Skin epidermis (tissue), 12 donors: ENCODE results near the gene PHLDA1.

ENCODE experiments used
- H3K27ac ChIP-seq, 21 experiments: fragments of 200-600 bp; sonication (generic) in 11 of 21; one replicate each; pipeline ENCODE4 v1.5.0; 2020; ENCODE audit warnings: mild to moderate bottlenecking in 3 of 21, inconsistent platforms in 2 of 21, moderate library complexity in 2 of 21
- H3K4me3 ChIP-seq, 7 experiments: fragments of 200-600 bp; sonication (generic) in 2 of 7; one replicate each; pipeline ENCODE4 v1.5.0; 2020; ENCODE audit warnings: inconsistent platforms in 2 of 7, mild to moderate bottlenecking in 2 of 7, moderate library complexity in 1 of 7

Gene PHLDA1

DNA sequence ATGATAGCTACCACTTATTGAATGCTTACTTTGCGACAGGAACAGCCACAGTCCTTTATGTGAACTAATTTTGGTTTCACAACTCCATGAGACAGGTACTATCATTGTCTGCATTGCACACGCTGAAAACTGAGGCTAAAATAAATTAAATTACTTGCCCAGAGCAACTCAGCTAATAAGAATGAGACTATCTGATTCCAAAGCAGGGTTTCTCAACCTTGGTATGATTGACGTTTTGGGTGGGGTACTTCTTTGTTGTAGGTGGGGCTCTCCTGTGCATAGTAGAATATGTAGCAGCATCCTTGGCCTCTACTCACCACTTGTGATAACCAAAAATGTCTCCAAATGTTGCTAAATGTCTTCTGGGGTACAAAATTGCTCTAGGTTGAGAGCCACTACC, 9.1 kb downstream of the PHLDA1 start:
- Histone ChIP-seq H3K27ac (peak overlapping the region in 2 of 21 experiments; percentile 49 to 79), H3K4me3 (no peak overlapping the region)

- Histone ChIP-seq H3K27ac (peak overlapping the region in 18 of 21 experiments; percentile 38 to 86 (median 74)), H3K4me3 (no peak overlapping the region)
These were observed 10.6 kb downstream of the PHLDA1 start for GRCh38 chr12:76020731-76021672.

DNA sequence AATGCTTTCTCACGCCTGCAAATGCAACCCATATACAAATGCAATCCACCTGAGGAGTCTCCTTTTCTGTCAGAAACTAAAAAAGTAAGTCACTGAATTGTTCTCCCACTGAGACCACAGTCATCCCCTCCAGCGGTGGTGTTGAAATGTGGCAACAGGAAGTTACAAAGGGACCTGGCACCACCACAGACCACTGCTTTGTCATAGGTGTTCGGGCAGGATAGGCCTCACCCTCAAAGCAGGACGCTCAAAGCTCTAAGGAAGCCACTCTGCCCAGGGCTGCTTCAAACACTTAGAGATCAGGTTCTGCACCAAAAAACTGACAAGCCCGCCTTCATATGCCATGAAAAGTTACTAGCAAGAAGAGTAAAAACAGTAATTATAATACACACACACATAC, 11.3 kb downstream of the PHLDA1 start:
- H3K4me3 ChIP-seq: no peak overlapping the region
- H3K27ac ChIP-seq: peak overlapping the region in 19 of 21 experiments; percentile 0 to 86 (median 69)

DNA sequence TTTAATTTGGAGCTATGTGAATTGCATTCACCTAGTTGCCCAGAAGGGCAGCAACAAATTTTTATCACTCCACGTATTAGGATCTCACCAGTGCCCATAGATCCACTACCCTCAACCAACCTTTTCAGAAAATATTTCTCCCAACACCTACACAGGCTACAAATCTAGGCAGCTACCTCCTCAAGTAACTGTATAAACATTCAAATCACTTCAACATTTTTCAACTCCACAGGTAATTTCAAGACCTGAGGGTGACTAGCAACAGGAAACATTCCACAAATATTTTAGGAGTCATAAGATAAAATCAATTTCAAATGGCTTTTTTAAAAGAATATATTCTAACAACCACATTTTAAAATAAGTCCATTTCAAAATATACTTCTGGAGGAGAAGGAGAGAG, 12.9 kb downstream of the PHLDA1 start:
- Histone ChIP-seq H3K27ac (peak overlapping the region in 1 of 21 experiments; percentile 31), H3K4me3 (no peak overlapping the region)

- peak overlapping the region in 3 of 21 experiments; percentile 31 to 62 (median 49) for H3K27ac ChIP-seq
- H3K4me3 ChIP-seq: no peak overlapping the region
These were observed 13.5 kb downstream of the PHLDA1 start for GRCh38 chr12:76018111-76018510.

- Histone ChIP-seq H3K4me3 (no peak overlapping the region), H3K27ac (no peak overlapping the region)
These were observed 17.6 kb downstream of the PHLDA1 start for GRCh38 chr12:76014007-76014406.

DNA sequence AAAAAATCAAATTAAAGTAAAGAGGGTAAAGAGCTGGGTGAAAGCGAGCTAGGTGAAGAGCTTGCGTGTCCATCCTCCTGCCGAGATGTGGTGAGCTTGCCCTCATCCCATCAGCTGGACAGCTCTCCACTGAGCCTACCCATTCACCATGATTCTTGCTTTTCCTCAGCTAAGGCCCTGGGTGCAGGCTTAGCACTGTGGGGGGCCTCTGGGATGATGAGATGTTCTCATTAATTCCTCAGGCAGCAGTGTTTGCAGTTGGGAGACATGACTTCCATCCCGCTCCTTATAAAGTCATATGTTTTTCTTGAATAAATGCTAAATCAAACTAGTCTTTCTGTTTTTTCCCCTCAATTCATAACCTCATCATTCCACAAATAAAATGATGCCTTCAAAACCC, 18.0 kb downstream of the PHLDA1 start:
- H3K27ac ChIP-seq: no peak overlapping the region
- no peak overlapping the region for H3K4me3 ChIP-seq

GRCh38 chr12:76012644-76013043, 18.9 kb downstream of the PHLDA1 start:
- H3K4me3 ChIP-seq: no peak overlapping the region
- H3K27ac ChIP-seq: peak overlapping the region in 1 of 21 experiments; percentile 85

GRCh38 chr12:76010732-76011458, 20.7 kb downstream of the PHLDA1 start:
- peak overlapping the region in 15 of 21 experiments; percentile 0 to 85 (median 45) for H3K27ac ChIP-seq

DNA sequence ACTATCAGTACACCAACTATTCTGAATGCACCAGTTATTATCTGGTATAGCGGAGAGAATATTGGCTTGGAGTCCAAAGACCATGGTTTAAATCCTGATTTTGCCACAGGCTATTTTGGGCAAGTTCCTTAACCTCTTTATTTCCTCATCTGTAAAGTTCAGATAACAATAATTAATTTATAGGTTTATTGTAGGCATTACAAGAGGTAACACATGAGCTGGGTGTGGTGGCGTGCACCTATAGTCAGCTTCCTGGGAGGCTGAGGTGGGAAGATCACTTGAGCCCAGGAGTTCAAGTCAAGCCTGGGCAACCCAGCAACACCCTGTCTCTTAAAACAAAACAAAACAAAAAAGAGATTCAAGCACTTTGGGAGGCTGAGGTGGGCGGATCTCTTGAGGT, 23.1 kb downstream of the PHLDA1 start:
- no peak overlapping the region for H3K4me3 ChIP-seq
- no peak overlapping the region for H3K27ac ChIP-seq

More at GRCh38 chr12:76010732-76011458, 20.7 kb downstream of the PHLDA1 start:
- H3K4me3 ChIP-seq: no peak overlapping the region

DNA sequence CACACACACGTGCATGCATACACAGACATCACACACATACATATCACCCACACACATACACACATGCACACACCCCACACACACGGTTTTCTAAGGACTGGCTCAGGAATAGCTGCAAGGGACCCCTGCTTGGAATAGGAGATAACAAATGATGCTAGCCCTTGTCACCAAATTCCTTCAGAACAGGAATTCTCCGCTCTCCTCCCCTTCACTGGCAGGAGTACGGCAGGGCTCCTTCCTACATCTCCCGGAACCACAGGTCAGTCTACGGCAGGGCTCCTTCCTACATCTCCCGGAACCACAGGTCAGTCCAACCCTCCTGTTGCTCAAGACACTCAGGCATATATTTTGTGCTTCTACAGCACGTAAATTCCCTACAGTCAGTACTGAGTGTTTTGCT, 23.9 kb downstream of the PHLDA1 start:
- H3K4me3 ChIP-seq: no peak overlapping the region
- no peak overlapping the region for H3K27ac ChIP-seq

DNA sequence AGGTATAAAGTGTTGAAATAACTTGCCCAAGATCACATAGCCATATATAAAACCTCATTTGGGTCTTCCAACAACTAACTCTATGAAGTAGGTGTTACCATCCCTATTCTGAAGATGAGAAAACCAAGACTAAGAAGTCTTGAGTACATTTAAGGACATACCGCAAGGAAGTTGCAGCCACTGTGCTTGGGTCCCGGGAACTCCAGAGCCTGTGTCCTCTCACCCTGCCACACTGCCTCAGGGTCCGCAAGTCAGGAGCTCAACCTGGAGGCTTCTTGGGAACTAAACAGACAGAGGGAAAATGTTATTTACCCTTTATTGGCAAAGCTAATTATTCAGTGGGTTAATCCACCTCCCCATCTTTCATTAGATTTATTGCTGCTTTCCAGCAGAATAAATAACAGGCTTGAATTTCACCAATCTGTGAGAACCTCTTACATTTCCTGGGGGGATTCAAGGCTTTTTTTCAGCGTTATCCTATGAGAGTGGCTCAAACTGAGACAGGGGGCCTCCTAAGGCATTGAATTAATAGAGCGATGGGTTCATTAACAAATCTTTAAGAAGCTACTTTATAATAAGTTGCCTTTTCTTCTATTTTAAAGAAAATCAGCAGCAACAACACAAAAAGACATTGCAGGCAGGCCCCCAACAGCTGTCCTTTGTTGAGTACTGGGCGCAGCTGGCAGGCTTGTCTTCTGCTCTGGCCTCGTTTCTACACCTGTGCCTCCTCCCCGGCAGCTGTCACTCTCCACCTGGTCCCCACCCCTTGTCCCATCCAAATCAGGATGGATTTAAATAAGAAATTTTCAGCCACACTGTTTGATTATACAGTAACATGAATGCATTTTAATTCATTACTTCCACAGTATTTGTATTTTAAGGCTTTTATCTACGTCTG, 25.3 kb downstream of the PHLDA1 start:
- Histone ChIP-seq H3K27ac (no peak overlapping the region), H3K4me3 (no peak overlapping the region)

GRCh38 chr12:76003355-76003638, 28.3 kb downstream of the PHLDA1 start:
- Histone ChIP-seq H3K4me3 (no peak overlapping the region), H3K27ac (no peak overlapping the region)

- H3K4me3 ChIP-seq: no peak overlapping the region
- H3K27ac ChIP-seq: no peak overlapping the region
These were observed 28.8 kb downstream of the PHLDA1 start for GRCh38 chr12:76002598-76003354.

- H3K4me3 ChIP-seq: no peak overlapping the region
- H3K27ac ChIP-seq: no peak overlapping the region
These were observed 33.1 kb downstream of the PHLDA1 start for GRCh38 chr12:75998292-75999063.

DNA sequence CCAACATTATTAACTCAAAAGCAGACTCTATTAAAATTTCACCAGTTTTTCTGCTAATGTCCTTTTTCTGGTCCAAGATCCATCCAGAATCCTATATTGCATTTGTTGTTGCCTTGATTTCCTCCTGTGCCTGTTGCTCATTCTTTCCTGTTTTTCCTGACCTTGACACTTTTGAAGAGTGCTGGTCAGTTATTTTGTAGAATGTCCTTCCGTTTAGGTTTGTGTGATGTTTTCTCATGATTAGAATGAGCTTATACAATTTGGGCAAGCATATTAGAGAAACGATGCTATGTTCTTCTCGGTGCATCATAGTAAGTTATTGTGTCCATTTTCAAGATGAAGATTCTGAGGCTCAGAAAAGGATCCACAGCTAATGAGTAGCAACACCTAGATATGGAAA, 33.9 kb downstream of the PHLDA1 start:
- H3K27ac ChIP-seq: no peak overlapping the region

GRCh38 chr12:75996861-75997447, 34.6 kb downstream of the PHLDA1 start:
- Histone ChIP-seq H3K4me3 (no peak overlapping the region), H3K27ac (peak overlapping the region in 1 of 21 experiments; percentile 19)

More for the DNA sequence above, 33.9 kb downstream of the PHLDA1 start:
- H3K4me3 ChIP-seq: no peak overlapping the region

- Histone ChIP-seq H3K27ac (no peak overlapping the region), H3K4me3 (no peak overlapping the region)
These were observed 35.9 kb downstream of the PHLDA1 start for GRCh38 chr12:75995691-75996090.
